WTC11 (cell line): ENCODE results near the gene ZFYVE1. TPM values are rescaled to one million over a fixed set of nuclear protein-coding genes. Genes with fewer than 3 reads are reported as not detected.

Experiments used
- ATAC-seq: fragments of 200-7000 bp; cut with Tn5 transposase; 2 replicates; pipeline ENCODE4 v1.10.0; 2021; ENCODE audit warnings: mild to moderate bottlenecking, moderate library complexity
- Bru-seq: library from RNA; stranded (reverse); fragments of 400-500 nt; gene quantifications from one replicate; lab custom pipeline; 2021; lab: Mats Ljungman, UMichigan
- CTCF ChIA-PET: fragments of 300-600 bp; sonication (Branson Sonifier 250); formaldehyde crosslinking; loops from one replicate; lab custom pipeline; 2021; ENCODE audit warnings: antibody characterized with exemption; lab: Charles Lee
- POLR2A ChIA-PET: fragments of 350-600 bp; sonication (Branson Sonifier 250); formaldehyde crosslinking; loops from one replicate; lab custom pipeline; 2021; ENCODE audit warnings: antibody characterized with exemption; lab: Charles Lee
- DNase-seq: peaks from one replicate; pipeline ENCODE4 v3.0.0; 2021; ENCODE audit warnings: low spot score
- H3K27ac Mint-ChIP-seq: 2 replicates; pipeline ENCODE4 v1.8.0; 2021; ENCODE audit warnings: mixed read lengths
- H3K27me3 Mint-ChIP-seq: 2 replicates; pipeline ENCODE4 v1.8.0; 2021; ENCODE audit warnings: low read depth, mild to moderate bottlenecking, moderate library complexity, mixed read lengths
- H3K36me3 Mint-ChIP-seq: 2 replicates; pipeline ENCODE4 v1.8.0; 2021; ENCODE audit warnings: mixed read lengths
- H3K4me1 Mint-ChIP-seq: 2 replicates; pipeline ENCODE4 v1.8.0; 2022; ENCODE audit warnings: mixed read lengths
- H3K4me3 Mint-ChIP-seq: 2 replicates; pipeline ENCODE4 v1.8.0; 2021; ENCODE audit warnings: mild to moderate bottlenecking, moderate library complexity, mixed read lengths
- H3K9me3 Mint-ChIP-seq: 2 replicates; pipeline ENCODE4 v1.8.0; 2021; ENCODE audit warnings: mixed read lengths
- ARID4B ChIP-seq: sonication (generic); formaldehyde crosslinking; IDR thresholded peaks from 2 replicates; pipeline ENCODE4 v1.8.0; 2023; ENCODE audit warnings: missing genetic modification reagents, mild to moderate bottlenecking, borderline replicate concordance
- ATF6 ChIP-seq: sonication (generic); formaldehyde crosslinking; IDR thresholded peaks from 2 replicates; pipeline ENCODE4 v1.8.1; 2023; ENCODE audit warnings: mild to moderate bottlenecking, missing genetic modification reagents
- CREM ChIP-seq: sonication (generic); formaldehyde crosslinking; IDR thresholded peaks from 2 replicates; pipeline ENCODE4 v1.8.1; 2022; ENCODE audit warnings: mild to moderate bottlenecking, missing genetic modification reagents, moderate library complexity
- ETV6 ChIP-seq: sonication (generic); formaldehyde crosslinking; IDR thresholded peaks from 2 replicates; pipeline ENCODE4 v1.8.1; 2022; ENCODE audit warnings: mild to moderate bottlenecking, missing genetic modification reagents
- FOXK1 ChIP-seq: sonication (generic); formaldehyde crosslinking; IDR thresholded peaks from 2 replicates; pipeline ENCODE4 v1.8.0; 2022; ENCODE audit warnings: mild to moderate bottlenecking, moderate library complexity, missing genetic modification reagents
- IRF1 ChIP-seq: sonication (generic); formaldehyde crosslinking; IDR thresholded peaks from 2 replicates; pipeline ENCODE4 v1.8.0; 2023; ENCODE audit warnings: missing genetic modification reagents
- JAZF1 ChIP-seq: fragments of 250-450 bp; sonication (Bioruptor Pico); IDR thresholded peaks from 2 replicates; pipeline ENCODE4 v1.9.0; 2021; ENCODE audit warnings: moderate library complexity, mild to moderate bottlenecking, inconsistent platforms
- MLX ChIP-seq: sonication (generic); formaldehyde crosslinking; IDR thresholded peaks from 2 replicates; pipeline ENCODE4 v1.8.1; 2023; ENCODE audit warnings: mild to moderate bottlenecking, missing genetic modification reagents, moderate library complexity
- NFATC4 ChIP-seq: fragments of 250-450 bp; sonication (Bioruptor Pico); IDR thresholded peaks from 2 replicates; pipeline ENCODE4 v1.9.0; 2021; ENCODE audit warnings: mild to moderate bottlenecking
- RORB ChIP-seq: fragments of 250-450 bp; sonication (Bioruptor Pico); IDR thresholded peaks from 2 replicates; pipeline ENCODE4 v1.9.0; 2021; ENCODE audit warnings: mild to moderate bottlenecking
- SP1 ChIP-seq: sonication (generic); formaldehyde crosslinking; conservative IDR thresholded peaks from 2 replicates; pipeline ENCODE4 v1.8.1; 2022; ENCODE audit warnings: missing genetic modification reagents
- TCF7 ChIP-seq: sonication (generic); formaldehyde crosslinking; IDR thresholded peaks from 2 replicates; pipeline ENCODE4 v1.8.0; 2022; ENCODE audit warnings: mild to moderate bottlenecking, low read depth, missing genetic modification reagents, moderate library complexity
- ZNF138 ChIP-seq: sonication (generic); formaldehyde crosslinking; conservative IDR thresholded peaks from 2 replicates; pipeline ENCODE4 v1.8.1; 2022; ENCODE audit warnings: mild to moderate bottlenecking, moderate library complexity, missing genetic modification reagents
- long read RNA-seq, 3 experiments: library from RNA in 1 of 3; library from capped mRNA in 1 of 3; library from polyadenylated mRNA in 1 of 3; unstranded in 2 of 3; stranded (forward) in 1 of 3; transcript quantifications; one replicate each; pipeline ENCODE4 v2.0.0, GENCODE V29; 2021
- total RNA-seq: library from RNA; stranded (reverse); gene quantifications from 3 replicates; pipeline ENCODE4 v1.2.3, GENCODE V29; 2021
- TF ChIP-seq, protein P1 (sequence below): sonication (generic); formaldehyde crosslinking; IDR thresholded peaks from 2 replicates; pipeline ENCODE4 v1.8.1; 2023; ENCODE audit warnings: mild to moderate bottlenecking, missing genetic modification reagents, borderline replicate concordance
- TF ChIP-seq, protein P2 (sequence below): sonication (generic); formaldehyde crosslinking; IDR thresholded peaks from 2 replicates; pipeline ENCODE4 v1.8.1; 2023; ENCODE audit warnings: mild to moderate bottlenecking, missing genetic modification reagents, moderate library complexity
- TF ChIP-seq, protein P3 (sequence below): sonication (generic); formaldehyde crosslinking; IDR thresholded peaks from 2 replicates; pipeline ENCODE4 v1.8.1; 2022; ENCODE audit warnings: mild to moderate bottlenecking, missing genetic modification reagents, moderate library complexity, borderline replicate concordance
- TF ChIP-seq, protein P4 (sequence below): fragments of 250-450 bp; sonication (Bioruptor Pico); IDR thresholded peaks from 2 replicates; pipeline ENCODE4 v1.9.0; 2021; ENCODE audit warnings: moderate library complexity, mild to moderate bottlenecking, inconsistent platforms, borderline replicate concordance

The ZFYVE1 gene
- total RNA-seq (10.8 to 12.8 TPM (median 12.2 TPM) in 3 replicates), Bru-seq, nascent RNA (percentile 50 among the genes with signal in this experiment)
- long read RNA-seq, experiment 1, full-length matches to known transcripts, result 41 of 52 reads
- long read RNA-seq, experiment 1, partial matches to known transcripts, result 7 of 52 reads
- long read RNA-seq, experiment 1, other reads (novel, unspliced or antisense), result 4 of 52 reads
- long read RNA-seq, experiment 2, full-length matches to known transcripts, result 4 of 15 reads
- long read RNA-seq, experiment 2, partial matches to known transcripts, result 2 of 15 reads
- long read RNA-seq, experiment 2, other reads (novel, unspliced or antisense), result 9 of 15 reads
- long read RNA-seq, experiment 3, partial matches to known transcripts, result 1 of 1 reads
- long read RNA-seq, experiment 3, other reads (novel, unspliced or antisense), result 0 of 1 reads

DNA sequence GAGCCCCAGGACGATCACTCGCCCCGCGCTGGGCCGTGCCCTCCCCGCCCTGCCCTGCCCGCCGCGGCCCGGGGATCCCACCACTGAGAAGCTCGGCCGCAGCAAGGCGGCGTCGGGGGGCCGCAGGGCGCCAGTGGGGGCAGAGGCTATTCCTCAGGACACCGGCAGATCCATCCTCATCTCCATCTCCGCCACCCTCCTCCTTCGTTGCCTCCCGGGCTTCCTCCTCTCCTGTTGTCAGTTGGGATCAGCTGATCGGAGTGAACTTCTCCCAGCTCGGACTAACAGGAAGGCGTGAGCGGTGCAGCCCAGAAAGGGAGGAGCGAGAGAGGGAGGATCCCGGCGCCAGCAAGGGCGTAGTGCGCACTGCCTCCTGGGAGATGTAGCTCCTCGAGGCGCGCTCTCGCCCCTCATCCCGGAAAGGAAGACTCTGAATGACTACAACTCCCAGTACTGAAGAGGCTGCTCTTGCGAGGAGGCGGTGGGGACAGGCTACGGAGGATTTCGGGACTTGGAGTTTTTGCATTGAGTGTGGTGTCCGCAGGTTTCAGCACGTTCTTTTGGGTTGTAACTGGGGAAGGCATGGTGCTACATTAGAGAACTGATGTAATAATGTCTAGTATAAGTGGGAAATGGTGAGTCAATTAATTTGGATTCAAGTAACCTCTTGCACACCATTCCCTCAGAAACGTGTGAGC lies at the start of gene ZFYVE1:
Gene ZFYVE1, minus strand, starts transcription at position 262 of the 698 bp plus-strand sequence. CDS start 2,598 bp downstream, outside the sequence.
- DNase-seq (peak; percentile 98), ATAC-seq (peak; percentile 99)
- CTCF ChIA-PET, result interaction anchor here (0.6 to 1.5 kb wide), 9 partner anchors 8 to 513 kb away, joined by 3 to 8 read pairs (median 4); partner anchors contain the start of gene RBM25
- POLR2A ChIA-PET, result interaction anchor here (1.3 to 2.7 kb wide), 2 partner anchors 9 to 32 kb away, joined by 3 to 17 read pairs; partner anchors contain the start of gene RBM25
- H3K9me3 Mint-ChIP-seq, result no peaks in the 10 kb centered on the region
- H3K36me3 Mint-ChIP-seq, result peaks cover 12% of the 10 kb centered on the region
- H3K4me1 Mint-ChIP-seq, result peaks cover 18% of the 10 kb centered on the region
- H3K4me3 Mint-ChIP-seq, result peak within 1 kb of the TSS; percentile 90
- H3K27me3 Mint-ChIP-seq, result no peaks in the 10 kb centered on the region
- H3K27ac Mint-ChIP-seq, result peak within 1 kb of the TSS; percentile 88
- no peak for TF ChIP-seq TCF7 (CRISPR knock-in tag)
- TF ChIP-seq SP1, result peak; percentile 98
- TF ChIP-seq, protein P1, sequence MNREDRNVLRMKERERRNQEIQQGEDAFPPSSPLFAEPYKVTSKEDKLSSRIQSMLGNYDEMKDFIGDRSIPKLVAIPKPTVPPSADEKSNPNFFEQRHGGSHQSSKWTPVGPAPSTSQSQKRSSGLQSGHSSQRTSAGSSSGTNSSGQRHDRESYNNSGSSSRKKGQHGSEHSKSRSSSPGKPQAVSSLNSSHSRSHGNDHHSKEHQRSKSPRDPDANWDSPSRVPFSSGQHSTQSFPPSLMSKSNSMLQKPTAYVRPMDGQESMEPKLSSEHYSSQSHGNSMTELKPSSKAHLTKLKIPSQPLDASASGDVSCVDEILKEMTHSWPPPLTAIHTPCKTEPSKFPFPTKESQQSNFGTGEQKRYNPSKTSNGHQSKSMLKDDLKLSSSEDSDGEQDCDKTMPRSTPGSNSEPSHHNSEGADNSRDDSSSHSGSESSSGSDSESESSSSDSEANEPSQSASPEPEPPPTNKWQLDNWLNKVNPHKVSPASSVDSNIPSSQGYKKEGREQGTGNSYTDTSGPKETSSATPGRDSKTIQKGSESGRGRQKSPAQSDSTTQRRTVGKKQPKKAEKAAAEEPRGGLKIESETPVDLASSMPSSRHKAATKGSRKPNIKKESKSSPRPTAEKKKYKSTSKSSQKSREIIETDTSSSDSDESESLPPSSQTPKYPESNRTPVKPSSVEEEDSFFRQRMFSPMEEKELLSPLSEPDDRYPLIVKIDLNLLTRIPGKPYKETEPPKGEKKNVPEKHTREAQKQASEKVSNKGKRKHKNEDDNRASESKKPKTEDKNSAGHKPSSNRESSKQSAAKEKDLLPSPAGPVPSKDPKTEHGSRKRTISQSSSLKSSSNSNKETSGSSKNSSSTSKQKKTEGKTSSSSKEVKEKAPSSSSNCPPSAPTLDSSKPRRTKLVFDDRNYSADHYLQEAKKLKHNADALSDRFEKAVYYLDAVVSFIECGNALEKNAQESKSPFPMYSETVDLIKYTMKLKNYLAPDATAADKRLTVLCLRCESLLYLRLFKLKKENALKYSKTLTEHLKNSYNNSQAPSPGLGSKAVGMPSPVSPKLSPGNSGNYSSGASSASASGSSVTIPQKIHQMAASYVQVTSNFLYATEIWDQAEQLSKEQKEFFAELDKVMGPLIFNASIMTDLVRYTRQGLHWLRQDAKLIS (CRISPR knock-in tag), result no peak
- peak; percentile 83; the same call in 1 of the 2 replicates for TF ChIP-seq CREM (CRISPR knock-in tag)
- TF ChIP-seq ATF6 (CRISPR knock-in tag), result no peak
- no peak for TF ChIP-seq JAZF1 (CRISPR knock-in tag)
- peak; percentile 98 for TF ChIP-seq FOXK1
- TF ChIP-seq IRF1, result no peak
- TF ChIP-seq, protein P2, sequence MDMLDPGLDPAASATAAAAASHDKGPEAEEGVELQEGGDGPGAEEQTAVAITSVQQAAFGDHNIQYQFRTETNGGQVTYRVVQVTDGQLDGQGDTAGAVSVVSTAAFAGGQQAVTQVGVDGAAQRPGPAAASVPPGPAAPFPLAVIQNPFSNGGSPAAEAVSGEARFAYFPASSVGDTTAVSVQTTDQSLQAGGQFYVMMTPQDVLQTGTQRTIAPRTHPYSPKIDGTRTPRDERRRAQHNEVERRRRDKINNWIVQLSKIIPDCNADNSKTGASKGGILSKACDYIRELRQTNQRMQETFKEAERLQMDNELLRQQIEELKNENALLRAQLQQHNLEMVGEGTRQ (CRISPR knock-in tag), result peak; percentile 85
- TF ChIP-seq ETV6 (CRISPR knock-in tag), result peak; percentile 64; the same call in 1 of the 2 replicates
- TF ChIP-seq, protein P3, sequence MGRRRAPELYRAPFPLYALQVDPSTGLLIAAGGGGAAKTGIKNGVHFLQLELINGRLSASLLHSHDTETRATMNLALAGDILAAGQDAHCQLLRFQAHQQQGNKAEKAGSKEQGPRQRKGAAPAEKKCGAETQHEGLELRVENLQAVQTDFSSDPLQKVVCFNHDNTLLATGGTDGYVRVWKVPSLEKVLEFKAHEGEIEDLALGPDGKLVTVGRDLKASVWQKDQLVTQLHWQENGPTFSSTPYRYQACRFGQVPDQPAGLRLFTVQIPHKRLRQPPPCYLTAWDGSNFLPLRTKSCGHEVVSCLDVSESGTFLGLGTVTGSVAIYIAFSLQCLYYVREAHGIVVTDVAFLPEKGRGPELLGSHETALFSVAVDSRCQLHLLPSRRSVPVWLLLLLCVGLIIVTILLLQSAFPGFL (CRISPR knock-in tag), result no peak
- TF ChIP-seq NFATC4 (CRISPR knock-in tag), result no peak
- no peak for TF ChIP-seq RORB (CRISPR knock-in tag)
- no peak for TF ChIP-seq MLX (CRISPR knock-in tag)
- TF ChIP-seq, protein P4, sequence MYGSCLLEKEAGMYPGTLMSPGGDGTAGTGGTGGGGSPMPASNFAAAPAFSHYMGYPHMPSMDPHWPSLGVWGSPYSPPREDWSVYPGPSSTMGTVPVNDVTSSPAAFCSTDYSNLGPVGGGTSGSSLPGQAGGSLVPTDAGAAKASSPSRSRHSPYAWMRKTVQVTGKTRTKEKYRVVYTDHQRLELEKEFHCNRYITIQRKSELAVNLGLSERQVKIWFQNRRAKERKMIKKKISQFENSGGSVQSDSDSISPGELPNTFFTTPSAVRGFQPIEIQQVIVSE (CRISPR knock-in tag), result no peak
- no peak for TF ChIP-seq ZNF138 (CRISPR knock-in tag)
- peak; percentile 85; the same call in 1 of the 2 replicates for TF ChIP-seq ARID4B (CRISPR knock-in tag)
